ENCODE results near the gene RAB27A.
"Not testable (repeated sequence)": the region's sequence is repeated elsewhere in the genome, so short reads cannot be mapped to it uniquely, and the experiment has no call there.

The RAB27A gene

GRCh38 chr15:55249885-55250284 is 39.7 kb downstream of the RAB27A start:
- not testable (repeated sequence) for DNase-seq

DNA sequence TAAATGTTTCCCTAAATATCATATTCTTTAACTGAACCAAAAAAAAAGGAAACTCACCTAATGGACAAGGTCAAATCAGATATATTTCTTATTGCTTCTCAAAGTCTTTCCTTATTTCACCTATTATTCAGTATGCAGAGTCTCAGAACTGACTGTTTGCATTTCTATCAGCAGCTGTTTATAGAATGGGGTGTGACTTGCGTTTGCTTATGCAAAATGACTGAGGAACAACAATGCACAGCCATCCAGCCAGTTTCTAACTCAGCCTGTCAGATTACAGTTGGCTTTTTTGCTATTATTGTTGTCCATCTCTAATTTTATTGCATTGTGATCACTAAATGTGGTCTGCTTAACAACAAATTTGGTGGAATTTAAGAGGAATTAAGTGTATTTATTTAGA is 40.7 kb downstream of the RAB27A start:
- DNase-seq = no peak

GRCh38 chr15:55247766-55248427 is 41.7 kb downstream of the RAB27A start:
- no peak for DNase-seq

GRCh38 chr15:55247311-55247710 is 42.3 kb downstream of the RAB27A start:
- no peak for DNase-seq

DNA sequence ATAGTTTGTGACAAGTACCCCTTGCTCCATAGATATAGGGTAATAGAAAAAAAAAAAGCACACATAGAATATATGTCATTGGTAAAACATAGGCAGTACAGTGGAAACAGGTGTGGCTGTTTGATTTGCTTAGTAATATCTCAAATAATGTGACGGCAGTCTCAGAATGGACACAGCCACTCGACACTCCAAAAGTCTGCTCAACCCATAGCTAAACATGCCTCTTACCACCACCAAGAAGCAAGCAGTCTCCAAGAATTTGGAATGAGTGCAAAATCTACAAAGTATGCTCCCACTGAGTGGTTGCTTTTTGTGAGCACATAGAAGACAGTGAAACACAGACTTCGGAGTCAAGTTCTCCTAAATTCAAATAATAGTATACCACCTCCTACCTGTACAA is 43.0 kb downstream of the RAB27A start:
- DNase-seq = no peak

GRCh38 chr15:55245059-55245458 is 44.6 kb downstream of the RAB27A start:
- DNase-seq = no peak

GRCh38 chr15:55241891-55242290 is 47.7 kb downstream of the RAB27A start:
- no peak for DNase-seq

DNA sequence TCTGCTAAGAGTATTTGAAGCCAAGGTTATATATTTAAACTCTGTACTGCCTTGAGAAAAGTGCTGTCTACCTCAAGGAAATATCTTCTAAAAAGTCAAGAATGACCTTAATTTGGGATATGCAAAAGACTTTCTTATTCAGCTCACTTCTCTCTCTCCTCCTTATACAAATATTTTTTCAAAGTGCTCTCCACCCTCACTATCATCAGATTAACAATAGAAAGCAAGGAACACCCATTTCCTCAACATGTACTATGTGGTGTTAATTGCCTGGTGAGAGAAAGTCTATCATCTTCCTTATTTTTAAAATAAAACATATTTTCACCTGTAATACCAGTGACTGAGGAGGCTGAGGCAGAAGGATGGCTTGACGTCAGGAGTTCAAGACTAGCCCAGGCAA is 48.4 kb downstream of the RAB27A start:
- no peak for DNase-seq

DNA sequence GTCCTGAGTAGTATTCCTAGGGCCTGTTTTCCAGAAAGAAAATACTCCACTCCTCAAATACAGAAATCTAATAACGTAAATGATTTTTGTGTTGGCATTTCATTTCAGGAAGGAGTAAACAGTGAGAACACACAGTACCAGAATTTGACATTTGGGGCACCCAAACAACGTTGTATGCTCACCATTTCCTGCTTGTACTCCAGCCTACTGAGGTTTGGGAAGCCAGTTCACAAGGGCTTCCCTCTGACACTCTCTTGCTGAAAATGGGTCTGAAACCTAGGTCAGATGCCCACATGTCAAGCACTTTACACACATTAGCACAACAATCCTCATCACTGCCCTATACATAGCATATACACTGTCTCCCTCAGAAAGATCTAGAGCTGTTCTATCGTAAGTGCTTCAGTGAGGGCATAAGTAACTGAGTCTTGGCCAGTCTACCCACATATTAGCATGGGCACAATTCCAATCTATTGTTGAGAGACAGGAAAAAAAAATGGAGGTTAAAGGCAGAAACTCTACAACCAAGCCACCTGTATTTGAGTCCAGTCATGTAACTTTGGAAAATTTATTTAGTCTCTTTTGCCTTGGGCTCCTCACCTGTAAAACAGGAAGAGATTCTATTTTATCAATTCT is 49.4 kb downstream of the RAB27A start:
- no peak for DNase-seq

- no peak for DNase-seq
Measured at GRCh38 chr15:55239440-55240124, 50.0 kb downstream of the RAB27A start.

GRCh38 chr15:55238877-55239276 is 50.7 kb downstream of the RAB27A start:
- no peak for DNase-seq

- DNase-seq = no peak
Measured at GRCh38 chr15:55237219-55238130, 52.1 kb downstream of the RAB27A start.

DNA sequence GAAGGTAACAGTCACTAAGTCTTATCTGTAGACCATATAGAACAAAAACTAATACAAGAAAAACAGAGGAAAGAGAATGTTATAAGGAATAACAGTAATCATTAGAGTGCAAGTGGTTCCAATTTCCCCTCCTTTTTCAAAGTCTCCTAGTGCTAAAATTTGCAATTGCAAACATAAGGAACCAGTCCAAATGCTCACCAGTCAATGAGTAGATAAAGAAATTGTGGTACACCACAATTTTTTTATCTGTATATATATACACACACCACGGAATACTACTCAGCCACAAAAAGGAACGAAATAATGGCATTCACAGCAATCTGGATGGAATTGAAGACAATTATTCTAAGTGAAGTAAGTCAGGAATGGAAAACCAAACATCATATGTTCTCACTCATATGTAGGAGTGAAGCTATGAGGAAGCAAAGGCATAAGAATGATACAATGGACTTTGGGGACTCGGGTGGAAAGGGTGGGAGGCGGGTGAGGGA is 54.0 kb downstream of the RAB27A start:
- no peak for DNase-seq

DNA sequence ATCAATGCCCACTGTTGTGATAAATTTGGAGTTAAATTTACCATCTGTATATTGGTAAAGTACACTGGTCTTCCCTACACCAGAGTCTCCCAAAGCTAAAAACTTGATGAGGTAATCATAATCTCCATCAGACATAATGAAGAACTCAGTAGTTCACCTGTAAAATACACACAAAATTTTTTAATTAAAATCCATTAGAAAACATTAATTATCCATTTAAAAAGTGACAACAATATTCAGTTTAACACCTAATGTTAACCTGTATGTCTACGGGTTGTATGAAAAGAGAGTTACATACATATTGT is 54.9 kb downstream of the RAB27A start:
- no peak for DNase-seq

DNA sequence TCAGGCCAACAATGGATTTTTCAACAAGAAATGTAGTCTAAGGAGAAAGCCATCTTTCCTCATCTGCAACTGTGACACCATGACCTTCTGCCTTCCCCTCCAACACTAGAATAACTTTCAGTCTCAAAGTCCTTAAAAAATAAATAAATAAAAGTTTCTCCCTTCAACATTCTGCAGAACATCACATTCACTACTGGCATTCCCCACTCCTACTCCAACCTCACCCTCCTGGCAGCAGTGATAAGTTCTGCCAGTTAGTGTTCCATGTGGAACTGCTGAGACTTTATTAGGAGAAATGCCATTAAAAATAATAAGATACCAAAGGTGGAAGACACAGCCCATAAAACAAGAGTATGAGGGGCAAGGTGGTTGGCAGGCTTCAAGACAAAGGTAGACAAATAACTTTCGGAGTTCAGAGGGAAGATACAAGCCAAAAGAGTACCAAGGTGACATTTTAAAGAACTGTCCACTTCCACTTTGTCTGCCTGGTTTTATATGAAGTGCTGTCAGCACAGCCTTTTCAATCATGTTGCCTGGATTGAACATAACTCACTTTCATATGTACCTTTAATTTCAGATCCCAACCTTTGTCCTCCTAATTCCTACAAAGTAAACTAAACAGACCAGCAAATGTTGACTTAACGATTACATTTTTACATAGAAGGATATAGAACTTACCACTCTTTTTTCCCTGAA is 55.4 kb downstream of the RAB27A start:
- DNase-seq = no peak

- DNase-seq = no peak
Measured at GRCh38 chr15:55231455-55231854, 58.2 kb downstream of the RAB27A start.

DNA sequence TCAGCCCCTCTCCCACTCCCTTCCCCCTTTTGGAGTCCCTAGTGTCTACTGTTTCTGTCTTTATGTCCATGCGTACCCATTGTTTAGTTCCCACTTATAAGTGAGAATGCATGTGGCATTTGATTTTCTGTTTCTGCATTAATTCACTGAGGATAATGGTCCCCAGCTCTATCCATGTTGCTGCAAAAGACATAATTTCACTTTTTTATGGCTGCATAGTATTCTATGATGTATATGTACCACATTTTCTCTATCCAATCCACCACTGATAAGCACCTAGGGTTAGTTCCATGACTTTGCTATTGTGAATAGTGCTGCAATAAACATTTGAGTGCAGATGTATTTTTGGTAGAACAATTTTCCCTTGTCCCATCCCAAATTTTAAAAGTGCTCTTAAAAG is 58.7 kb downstream of the RAB27A start:
- no peak for DNase-seq

DNA sequence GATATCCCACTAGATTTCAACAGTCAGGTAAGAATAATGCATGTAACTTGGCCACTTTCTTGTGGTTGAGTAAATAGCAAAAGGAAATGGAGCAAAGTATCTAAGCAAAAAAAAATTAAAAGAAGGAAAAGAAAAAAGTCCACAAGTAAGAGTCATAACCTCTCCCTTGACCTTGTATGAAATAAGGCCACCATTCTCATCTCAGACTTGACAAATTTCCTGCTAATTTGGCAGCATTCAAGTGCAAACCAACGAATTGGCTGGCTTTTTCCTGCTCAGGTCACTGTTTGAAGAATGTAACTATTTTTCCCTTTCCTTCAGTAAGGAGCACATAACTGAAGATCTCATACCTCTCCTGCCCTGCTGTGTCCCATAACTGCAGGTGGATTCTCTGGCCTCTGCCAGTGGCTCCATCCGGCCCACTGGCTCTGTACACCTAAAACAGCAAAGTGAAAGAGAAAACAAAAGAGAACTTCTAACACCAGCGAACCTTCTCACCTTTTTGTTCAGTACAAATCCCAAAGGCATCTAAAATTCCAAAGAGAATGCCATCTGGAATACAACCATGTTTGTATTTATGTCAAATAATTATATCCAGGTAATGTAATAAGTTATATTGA is 59.5 kb downstream of the RAB27A start:
- DNase-seq = no peak

GRCh38 chr15:55226127-55226526 is 63.5 kb downstream of the RAB27A start:
- no peak for DNase-seq

DNA sequence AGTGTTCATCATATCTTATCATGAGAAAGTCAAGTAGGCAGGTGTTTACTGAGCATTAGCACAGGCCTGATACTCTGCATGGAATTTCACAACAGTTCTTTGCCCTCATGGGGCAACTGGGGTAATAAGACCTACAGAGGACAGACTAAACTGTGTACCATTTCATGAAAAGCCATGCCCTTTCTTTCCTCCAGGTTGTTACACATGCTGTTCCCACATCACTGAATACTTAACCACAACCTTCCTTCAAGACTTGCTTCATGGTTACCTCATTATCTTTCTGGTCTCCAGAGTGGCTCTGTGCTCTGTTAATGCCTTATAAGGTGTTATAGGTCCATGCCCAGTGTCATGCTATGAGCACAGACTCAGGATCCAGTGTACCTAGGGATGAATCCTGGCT is 64.7 kb downstream of the RAB27A start:
- no peak for DNase-seq

GRCh38 chr15:55222588-55222987 is 67.0 kb downstream of the RAB27A start:
- no peak for DNase-seq
